MCF 10A (cell line): ENCODE results near the gene PLEKHO1. TPM values are rescaled to one million over a fixed set of nuclear protein-coding genes. Genes with fewer than 3 reads are reported as not detected.

Experiments
- BruUV-seq: library from RNA; stranded (reverse); fragments of 400-500 nt; replicated peaks from 2 replicates; lab custom pipeline; 2021; lab: Mats Ljungman, UMichigan
- CTCF ChIA-PET: fragments of 300-600 bp; sonication (Branson Sonifier 250); formaldehyde crosslinking; extraction: SDS; loops from one replicate; lab custom pipeline; 2021; ENCODE audit warnings: antibody characterized with exemption, inconsistent platforms; lab: Yijun Ruan, JAX
- POLR2A ChIA-PET: fragments of 300-600, 350-650 bp; sonication (Branson Sonifier 250); formaldehyde crosslinking; extraction: SDS; loops from one replicate; lab custom pipeline; 2020; ENCODE audit warnings: antibody characterized with exemption, inconsistent platforms; lab: Yijun Ruan, JAX
- DNase-seq: peaks from one replicate; pipeline ENCODE4 v3.0.0-alpha.2; 2018; ENCODE audit not compliant: unreplicated experiment
- H3K27ac Mint-ChIP-seq: one replicate; pipeline ENCODE4 v1.8.0; 2022; ENCODE audit warnings: mild to moderate bottlenecking, low read depth, mixed read lengths; ENCODE audit not compliant: unreplicated experiment
- H3K27me3 Mint-ChIP-seq: one replicate; pipeline ENCODE4 v1.8.0; 2022; ENCODE audit warnings: mixed read lengths; ENCODE audit not compliant: insufficient read depth, unreplicated experiment
- H3K36me3 Mint-ChIP-seq: one replicate; pipeline ENCODE4 v1.8.0; 2022; ENCODE audit warnings: mild to moderate bottlenecking, moderate library complexity, mixed read lengths; ENCODE audit not compliant: insufficient read depth, unreplicated experiment
- H3K4me1 Mint-ChIP-seq: one replicate; pipeline ENCODE4 v1.8.0; 2022; ENCODE audit warnings: mixed read lengths; ENCODE audit not compliant: insufficient read depth, unreplicated experiment
- H3K4me3 Mint-ChIP-seq: one replicate; pipeline ENCODE4 v1.8.0; 2022; ENCODE audit warnings: mild to moderate bottlenecking, moderate library complexity, mixed read lengths; ENCODE audit not compliant: unreplicated experiment
- H3K9me3 Mint-ChIP-seq: one replicate; pipeline ENCODE4 v1.8.0; 2022; ENCODE audit warnings: mixed read lengths; ENCODE audit not compliant: unreplicated experiment
- CTCF ChIP-seq: fragments of 200-600 bp; IDR thresholded peaks from one replicate; pipeline ENCODE4 v1.8.0; 2022; ENCODE audit warnings: antibody characterized with exemption, mild to moderate bottlenecking; ENCODE audit not compliant: unreplicated experiment
- intact Hi-C: fragments of 100-400 bp; cut with micrococcal nuclease; formaldehyde crosslinking; loops from 2 replicates; pipeline ENCODE4 v1.14.1; 2022
- total RNA-seq: library from RNA; stranded (reverse); gene quantifications from 2 replicates; pipeline ENCODE4 v1.2.3, GENCODE V29; 2022

Gene PLEKHO1
- total RNA-seq, 1 experiment from 2014 or later, result 1.9 TPM

GRCh38 chr1:150160964-150161621 lies 11.4 kb downstream of the PLEKHO1 start:
- no peaks in the 10 kb centered on the region for H3K9me3 Mint-ChIP-seq
- no peak overlapping the region for H3K27ac Mint-ChIP-seq
- BruUV-seq, result no TSS peak
- H3K4me1 Mint-ChIP-seq, result peaks cover 14% of the 10 kb centered on the region
- no peaks in the 10 kb centered on the region for H3K27me3 Mint-ChIP-seq
- intact Hi-C loops, result no loop called here
- ChIA-PET CTCF (interaction anchor here (0.7 to 13.7 kb wide), 6 partner anchors 21 to 235 kb away, joined by 3 to 223 read pairs (median 6); no protein-coding TSS in a partner anchor), POLR2A (interaction anchor here (1.0 to 1.5 kb wide), 3 partner anchors 9 to 93 kb away, joined by 4 to 7 read pairs (median 4); partner anchors contain the start of gene VPS45)
- no peak for DNase-seq
- no peak overlapping the region for H3K4me3 Mint-ChIP-seq
- H3K36me3 Mint-ChIP-seq, result no peaks in the 10 kb centered on the region
- no peak for TF ChIP-seq CTCF

- Mint-ChIP-seq H3K4me3 (no peak overlapping the region), H3K27me3 (no peaks in the 10 kb centered on the region), H3K9me3 (no peaks in the 10 kb centered on the region), H3K27ac (no peak overlapping the region), H3K4me1 (peaks cover 14% of the 10 kb centered on the region), H3K36me3 (no peaks in the 10 kb centered on the region)
- DNase-seq, result peak; percentile 24
- no peak for TF ChIP-seq CTCF
- ChIA-PET CTCF (interaction anchor here (0.5 to 13.7 kb wide), 9 partner anchors 10 to 353 kb away, joined by 3 to 223 read pairs (median 3); partner anchors contain the start of gene FALEC), POLR2A (interaction anchor here (0.6 to 2.4 kb wide), 8 partner anchors 9 to 159 kb away, joined by 3 to 10 read pairs (median 4); partner anchors contain the start of gene VPS45)
- intact Hi-C loops, result no loop called here
- BruUV-seq, result no TSS peak
Measured at GRCh38 chr1:150161747-150162581, 12.2 kb downstream of the PLEKHO1 start.

GRCh38 chr1:150162582-150162861 lies 12.8 kb downstream of the PLEKHO1 start:
- intact Hi-C loops, result no loop called here
- Mint-ChIP-seq H3K27ac (peak overlapping the region; percentile 84), H3K9me3 (no peaks in the 10 kb centered on the region), H3K4me3 (peak overlapping the region; percentile 69), H3K27me3 (no peaks in the 10 kb centered on the region), H3K4me1 (peaks cover 14% of the 10 kb centered on the region), H3K36me3 (no peaks in the 10 kb centered on the region)
- DNase-seq, result no peak
- ChIA-PET POLR2A (interaction anchor here (0.6 to 2.4 kb wide), 8 partner anchors 8 to 160 kb away, joined by 3 to 10 read pairs (median 3); partner anchors contain the start of genes OTUD7B and VPS45), CTCF (interaction anchor here (0.6 to 13.7 kb wide), 5 partner anchors 19 to 229 kb away, joined by 3 to 223 read pairs (median 3); no protein-coding TSS in a partner anchor)
- no peak for TF ChIP-seq CTCF
- BruUV-seq, result no TSS peak
